Gastrocnemius medialis (tissue), 4 donors: ENCODE data around the gene PFKFB4. TPM values are rescaled to one million over a fixed set of nuclear protein-coding genes. Genes with fewer than 3 reads are reported as not detected.

ENCODE experiments used
- ATAC-seq, 2 donors: fragments of 150-250 bp; one replicate each; pipeline ENCODE4 v1.9.1; 2016
- DNase-seq, 2 donors: peaks; one replicate each; pipeline ENCODE4 v3.0.0-alpha.2; 2019
- H3K27ac ChIP-seq, 4 donors: fragments of 200-600 bp; sonication (generic); 1 replicate in 1 of 4; 2 replicates in 3 of 4; pipeline ENCODE4 v1.5.1; 2016 to 2018; ENCODE audit warnings: mild to moderate bottlenecking in 2 of 4, moderate library complexity in 1 of 4
- H3K27me3 ChIP-seq, 3 donors: fragments of 200-600 bp; sonication (generic) in 2 of 3; 1 replicate in 1 of 3; 2 replicates in 2 of 3; pipeline versions ENCODE4 v1.5.1 to v1.6.0; 2016 to 2019; ENCODE audit warnings: mild to moderate bottlenecking in 1 of 3, moderate library complexity in 1 of 3
- H3K36me3 ChIP-seq, 2 donors: fragments of 200-600 bp; sonication (generic) in 1 of 2; one replicate each; pipeline ENCODE4 v1.5.1; 2017 to 2018
- H3K4me1 ChIP-seq, 2 donors: fragments of 200-600 bp; sonication (generic) in 1 of 2; one replicate each; pipeline ENCODE4 v1.5.1; 2016 to 2017; ENCODE audit warnings: mild to moderate bottlenecking in 2 of 2
- H3K4me3 ChIP-seq, 4 donors: fragments of 200-600 bp; sonication (generic) in 3 of 4; 1 replicate in 1 of 4; 2 replicates in 3 of 4; pipeline ENCODE4 v1.5.1; 2016 to 2019; ENCODE audit warnings: mild to moderate bottlenecking in 2 of 4
- H3K9me3 ChIP-seq, 3 donors: fragments of 200-600 bp; sonication (generic) in 2 of 3; 1 replicate in 1 of 3; 2 replicates in 2 of 3; pipeline ENCODE4 v1.5.1; 2016 to 2019
- POLR2A ChIP-seq, 2 donors: fragments of 450-650 bp; IDR thresholded peaks; one replicate each; pipeline ENCODE4 v1.6.1; 2017; ENCODE audit warnings: antibody characterized with exemption in 2 of 2, mild to moderate bottlenecking in 2 of 2, moderate library complexity in 2 of 2
- in situ Hi-C, 4 donors: fragments of 200-750 bp; cut with MboI; loops; one replicate each; pipeline versions ENCODE4 v1.15.0 to v1.8.0; 2017; ENCODE audit warnings: low sequenced_read_pairs in 4 of 4
- intact Hi-C: fragments of 100-400 bp; cut with DNase I; formaldehyde crosslinking; loops from one replicate; pipeline ENCODE4 v1.15.1; 2023; ENCODE audit warnings: low total_unique reads
- total RNA-seq, 4 donors: library from RNA; depleted of rRNA; stranded (reverse); fragments of >200 nt; gene quantifications; one replicate each; pipeline versions ENCODE4 v1.1.0 to v1.2.3, GENCODE V29; 2016
- TF ChIP-seq, protein P1 (sequence below), 5 experiments: fragments of 450-650 bp in 3 of 5; fragments of 200-600 bp in 2 of 5; sonication (generic) in 2 of 5; IDR thresholded peaks in 4 of 5; conservative IDR thresholded peaks in 1 of 5; 1 replicate in 4 of 5; 2 replicates in 1 of 5; pipeline ENCODE4 v1.5.1; 2016 to 2019; ENCODE audit warnings: antibody characterized with exemption in 5 of 5, mild to moderate bottlenecking in 3 of 5, moderate library complexity in 3 of 5

Gene PFKFB4
- total RNA-seq, 4 donors from 2014 or later = 0.87 to 2.6 (median 1.7) TPM

DNA sequence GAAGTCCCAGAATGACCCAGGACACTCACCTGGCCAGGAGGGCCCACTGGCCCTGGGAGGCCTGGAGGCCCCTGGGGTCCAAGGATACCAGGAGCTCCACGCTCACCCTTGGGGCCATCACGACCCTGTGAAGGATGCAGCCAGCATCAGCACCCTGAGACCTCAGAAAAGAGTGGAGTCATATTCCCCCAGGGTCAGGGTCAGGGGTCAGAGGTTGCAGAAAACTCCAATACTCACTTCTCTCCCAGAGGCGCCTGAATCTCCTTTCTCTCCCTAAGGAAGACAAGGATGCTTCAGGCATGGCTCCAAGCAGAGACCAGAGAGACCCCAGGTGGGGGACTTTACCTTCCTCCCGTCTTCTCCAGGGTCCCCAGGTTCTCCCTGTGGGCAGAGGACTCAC lies 20.0 kb upstream of the PFKFB4 start:
- Histone ChIP-seq H3K27me3 (no peaks in the 10 kb centered on the region), H3K4me3 (no peak overlapping the region), H3K36me3 (no peaks in the 10 kb centered on the region), H3K27ac (no peak overlapping the region), H3K4me1 (no peaks in the 10 kb centered on the region), H3K9me3 (no peaks in the 10 kb centered on the region)
- TF ChIP-seq, protein P1, sequence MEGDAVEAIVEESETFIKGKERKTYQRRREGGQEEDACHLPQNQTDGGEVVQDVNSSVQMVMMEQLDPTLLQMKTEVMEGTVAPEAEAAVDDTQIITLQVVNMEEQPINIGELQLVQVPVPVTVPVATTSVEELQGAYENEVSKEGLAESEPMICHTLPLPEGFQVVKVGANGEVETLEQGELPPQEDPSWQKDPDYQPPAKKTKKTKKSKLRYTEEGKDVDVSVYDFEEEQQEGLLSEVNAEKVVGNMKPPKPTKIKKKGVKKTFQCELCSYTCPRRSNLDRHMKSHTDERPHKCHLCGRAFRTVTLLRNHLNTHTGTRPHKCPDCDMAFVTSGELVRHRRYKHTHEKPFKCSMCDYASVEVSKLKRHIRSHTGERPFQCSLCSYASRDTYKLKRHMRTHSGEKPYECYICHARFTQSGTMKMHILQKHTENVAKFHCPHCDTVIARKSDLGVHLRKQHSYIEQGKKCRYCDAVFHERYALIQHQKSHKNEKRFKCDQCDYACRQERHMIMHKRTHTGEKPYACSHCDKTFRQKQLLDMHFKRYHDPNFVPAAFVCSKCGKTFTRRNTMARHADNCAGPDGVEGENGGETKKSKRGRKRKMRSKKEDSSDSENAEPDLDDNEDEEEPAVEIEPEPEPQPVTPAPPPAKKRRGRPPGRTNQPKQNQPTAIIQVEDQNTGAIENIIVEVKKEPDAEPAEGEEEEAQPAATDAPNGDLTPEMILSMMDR (IDR thresholded peaks at IDR 0.05 in 4 of 5, conservative IDR thresholded peaks at IDR 0.05 in 1 of 5) = no peak
- TF ChIP-seq POLR2A (IDR thresholded peaks at IDR 0.05) = no peak
- DNase-seq (no peak), ATAC-seq (no peak)
- intact Hi-C loops = no loop called here
- in situ Hi-C loops = no loop called here

DNA sequence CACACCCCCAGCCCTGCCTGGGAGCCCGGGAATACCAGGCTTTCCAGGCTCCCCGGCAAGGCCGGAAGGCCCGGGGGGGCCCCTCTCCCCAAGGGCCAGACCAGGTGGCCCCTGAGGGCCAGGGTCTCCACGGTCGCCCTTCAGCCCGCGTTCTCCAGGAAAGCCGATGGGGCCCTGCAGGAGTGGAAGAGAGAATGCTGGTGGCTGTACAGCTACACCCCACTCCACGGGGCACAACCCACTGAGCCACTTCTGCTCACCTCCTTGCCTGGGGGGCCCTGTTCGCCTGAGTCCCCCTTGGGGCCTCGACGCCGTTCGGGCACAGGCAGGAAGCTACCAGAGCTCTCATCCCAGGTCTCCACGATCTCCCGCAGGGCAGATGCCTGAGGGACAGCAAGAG lies 18.8 kb upstream of the PFKFB4 start:
- ATAC-seq = no peak
- H3K9me3 ChIP-seq = no peaks in the 10 kb centered on the region
- in situ Hi-C loops (no loop called here), intact Hi-C loops (no loop called here)
- no peak overlapping the region for H3K27ac ChIP-seq
- no peak for DNase-seq
- H3K27me3 ChIP-seq = no peaks in the 10 kb centered on the region
- H3K4me3 ChIP-seq = no peak overlapping the region
- H3K36me3 ChIP-seq = peaks cover 0 to 3% of the 10 kb centered on the region in 2 donors
- TF ChIP-seq, protein P1 (IDR thresholded peaks at IDR 0.05 in 4 of 5, conservative IDR thresholded peaks at IDR 0.05 in 1 of 5) = no peak
- TF ChIP-seq POLR2A (IDR thresholded peaks at IDR 0.05) = no peak
- H3K4me1 ChIP-seq = no peaks in the 10 kb centered on the region

DNA sequence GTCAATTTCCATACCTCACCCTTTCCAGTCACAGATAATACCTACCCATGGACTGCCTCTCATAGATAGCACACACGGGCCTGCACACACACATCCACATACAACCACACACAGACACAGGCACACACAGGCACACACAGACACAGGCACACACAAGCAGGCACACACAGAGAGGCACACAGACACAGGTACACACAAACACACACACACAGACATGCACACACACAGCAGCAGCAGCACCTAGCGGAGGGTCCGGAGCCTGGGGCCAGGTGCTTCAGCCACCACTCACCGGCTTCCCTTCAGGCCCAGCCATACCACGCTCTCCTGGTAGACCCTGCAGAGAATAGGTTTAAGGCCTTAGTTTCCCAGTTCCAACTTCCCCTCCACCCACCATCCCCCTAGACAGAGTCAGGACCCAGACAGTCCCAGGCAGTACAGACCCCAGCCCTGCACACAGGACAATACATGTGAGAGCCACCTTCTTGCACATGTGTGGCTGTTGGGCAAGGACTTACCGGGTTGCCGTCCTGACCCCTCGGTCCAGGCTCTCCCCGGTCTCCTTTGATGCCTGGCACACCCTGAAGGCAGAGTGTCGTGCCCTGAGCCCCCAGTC lies 17.5 kb upstream of the PFKFB4 start:
- no peaks in the 10 kb centered on the region for H3K27me3 ChIP-seq
- ATAC-seq = no peak
- H3K4me1 ChIP-seq = no peaks in the 10 kb centered on the region
- no peak for TF ChIP-seq POLR2A (IDR thresholded peaks at IDR 0.05)
- TF ChIP-seq, protein P1 (IDR thresholded peaks at IDR 0.05 in 4 of 5, conservative IDR thresholded peaks at IDR 0.05 in 1 of 5) = no peak
- in situ Hi-C loops (no loop called here), intact Hi-C loops (no loop called here)
- no peak overlapping the region for H3K27ac ChIP-seq
- no peak for DNase-seq
- H3K9me3 ChIP-seq = no peaks in the 10 kb centered on the region
- peaks cover 0 to 3% of the 10 kb centered on the region in 2 donors for H3K36me3 ChIP-seq
- no peak overlapping the region for H3K4me3 ChIP-seq

DNA sequence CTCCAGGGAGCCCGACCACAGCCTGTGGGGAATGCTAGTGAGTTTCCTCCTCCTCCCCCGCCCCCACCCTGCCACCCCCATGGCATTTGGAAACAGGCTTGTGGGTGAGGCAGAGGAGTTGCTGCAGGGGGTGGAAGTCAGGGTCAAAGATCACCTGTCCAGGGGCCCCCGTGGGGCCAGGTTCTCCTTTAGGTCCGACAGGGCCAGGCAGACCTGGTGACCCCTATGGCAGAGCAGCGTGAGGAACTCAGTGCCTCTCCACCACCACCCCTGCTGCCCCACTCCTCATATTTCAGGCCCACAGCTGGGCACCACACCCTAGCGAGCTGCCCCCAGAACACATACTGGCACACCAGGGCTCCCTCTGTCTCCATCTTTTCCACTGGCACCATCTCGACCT lies 15.9 kb upstream of the PFKFB4 start:
- intact Hi-C loops = no loop called here
- peaks cover 0 to 3% of the 10 kb centered on the region in 2 donors for H3K36me3 ChIP-seq
- DNase-seq = no peak
- no peak for TF ChIP-seq POLR2A (IDR thresholded peaks at IDR 0.05)
- TF ChIP-seq, protein P1 (IDR thresholded peaks at IDR 0.05 in 4 of 5, conservative IDR thresholded peaks at IDR 0.05 in 1 of 5) = no peak
- no peak overlapping the region for H3K4me3 ChIP-seq
- no peak overlapping the region for H3K27ac ChIP-seq
- H3K4me1 ChIP-seq = no peaks in the 10 kb centered on the region
- ATAC-seq = no peak
- no peaks in the 10 kb centered on the region for H3K9me3 ChIP-seq
- in situ Hi-C loops = no loop called here
- no peaks in the 10 kb centered on the region for H3K27me3 ChIP-seq

DNA sequence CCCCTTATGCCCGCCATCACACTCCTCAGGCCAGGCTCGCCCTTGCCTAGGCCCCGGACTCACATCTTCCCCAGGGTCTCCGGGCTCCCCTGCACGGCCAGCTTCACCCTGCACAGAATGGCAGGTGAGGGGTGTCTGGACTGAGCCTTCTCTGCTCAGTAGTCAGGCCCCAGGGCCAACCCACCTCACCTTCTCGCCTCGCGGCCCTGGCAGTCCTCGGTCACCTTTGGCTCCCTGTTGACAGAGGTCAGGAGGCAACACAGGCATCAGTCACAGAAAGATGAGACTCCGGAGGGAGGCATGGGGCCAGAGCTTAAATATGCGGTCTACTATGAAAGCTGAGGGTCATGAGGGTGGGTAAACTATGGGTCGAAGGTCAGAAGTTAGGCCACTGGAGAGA lies 15.3 kb upstream of the PFKFB4 start:
- no peak for DNase-seq
- intact Hi-C loops (no loop called here), in situ Hi-C loops (no loop called here)
- ATAC-seq = no peak
- H3K27me3 ChIP-seq = no peaks in the 10 kb centered on the region
- H3K9me3 ChIP-seq = no peaks in the 10 kb centered on the region
- no peaks in the 10 kb centered on the region for H3K4me1 ChIP-seq
- TF ChIP-seq POLR2A (IDR thresholded peaks at IDR 0.05) = no peak
- TF ChIP-seq, protein P1 (IDR thresholded peaks at IDR 0.05 in 4 of 5, conservative IDR thresholded peaks at IDR 0.05 in 1 of 5) = no peak
- H3K4me3 ChIP-seq = no peak overlapping the region
- no peak overlapping the region for H3K27ac ChIP-seq
- H3K36me3 ChIP-seq = peaks cover 0 to 3% of the 10 kb centered on the region in 2 donors
